Body of pancreas (tissue), 4 donors: ENCODE data around the gene HEATR3.

Experiments
- CTCF ChIP-seq, 7 experiments: fragments of 450-650 bp in 4 of 7; fragments of 200-600 bp in 3 of 7; sonication (generic) in 3 of 7; IDR thresholded peaks; one replicate each; pipeline ENCODE4 v1.5.1; 2016 to 2019; ENCODE audit warnings: antibody characterized with exemption in 7 of 7
- POLR2A ChIP-seq, 3 donors: fragments of 450-650 bp; IDR thresholded peaks; one replicate each; pipeline ENCODE4 v1.6.1; 2016; ENCODE audit warnings: antibody characterized with exemption in 3 of 3, mild to moderate bottlenecking in 2 of 3

GRCh38 chr16:50096791-50097190, 31.0 kb downstream of the HEATR3 start:
- TF ChIP-seq POLR2A (IDR thresholded peaks at IDR 0.05): no peak
- TF ChIP-seq CTCF (IDR thresholded peaks at IDR 0.05): no peak
